Measurements from ENCODE around the gene RHOC. TPM values are rescaled to one million over a fixed set of nuclear protein-coding genes. Genes with fewer than 3 reads are reported as not detected.

Gene RHOC
- total RNA-seq, 1 experiment from 2014 or later: 128 TPM

DNA sequence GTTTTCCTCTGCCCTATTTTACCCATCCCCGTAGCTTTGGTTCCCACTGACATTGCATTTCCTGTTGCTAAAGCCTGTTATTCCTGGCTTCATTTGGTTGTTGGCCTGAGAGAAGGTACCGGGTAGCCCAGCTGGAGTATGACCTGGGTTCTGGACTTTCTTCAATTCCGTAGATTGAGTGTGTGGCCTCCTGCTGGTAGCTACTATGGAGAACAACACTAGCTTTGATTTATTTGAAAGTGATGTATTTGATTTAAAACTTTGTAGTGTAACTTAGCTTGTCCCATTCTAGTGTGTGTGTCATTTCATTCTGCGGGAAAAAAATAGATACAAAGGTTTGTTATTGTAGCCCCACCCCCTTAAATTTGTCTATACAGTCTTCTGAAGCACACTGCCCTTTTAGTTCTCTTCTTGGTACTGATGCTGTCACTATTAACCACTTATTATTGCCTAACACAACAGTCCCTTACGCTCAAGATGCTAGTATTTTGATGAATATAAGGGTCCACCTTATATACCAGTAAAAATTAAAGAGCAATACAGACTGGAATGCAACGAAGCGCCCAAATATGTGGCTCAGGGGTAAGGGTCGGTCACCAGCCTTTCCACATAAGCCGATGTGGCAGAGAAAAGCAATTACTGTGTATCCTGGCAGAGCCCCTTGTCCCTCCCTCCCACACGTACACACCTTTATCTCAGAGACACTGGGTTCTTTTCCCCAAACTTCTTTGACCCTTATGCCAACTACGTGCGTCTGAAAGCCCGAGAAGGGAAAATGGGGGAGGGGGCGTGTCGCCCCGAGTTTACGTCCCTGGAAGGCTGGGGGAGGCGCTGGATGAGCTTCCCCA is 33.1 kb downstream of the RHOC start:
- Histone ChIP-seq H3K9me3 (no peaks in the 10 kb centered on the region), H3K27me3 (replicated peaks; ENCODE audit: control insufficient read depth, insufficient read depth, low read length) (no peaks in the 10 kb centered on the region), H3K4me1 (peaks cover 14% of the 10 kb centered on the region), H3K4me3 (ENCODE audit: low read depth, low read length) (peak overlapping the region; percentile 53), H3K36me3 (ENCODE audit: control insufficient read depth, insufficient read depth, low read length) (no peaks in the 10 kb centered on the region)
- DNase-seq: peak in 1 of 2 experiments; percentile 10
- intact Hi-C loops (cut with micrococcal nuclease; ENCODE audit: unreplicated experiment): loop anchor here (1.0 to 5.0 kb wide), 3 partner anchors 25 to 57 kb away; partner anchors contain the start of genes CAPZA1, RHOC and ST7L
- POLR2A ChIA-PET: interaction anchor here (0.7 to 1.7 kb wide), 5 partner anchors 25 to 172 kb away, joined by 3 to 27 read pairs (median 6); partner anchors contain the start of gene PPM1J
- TF ChIP-seq, protein P1, sequence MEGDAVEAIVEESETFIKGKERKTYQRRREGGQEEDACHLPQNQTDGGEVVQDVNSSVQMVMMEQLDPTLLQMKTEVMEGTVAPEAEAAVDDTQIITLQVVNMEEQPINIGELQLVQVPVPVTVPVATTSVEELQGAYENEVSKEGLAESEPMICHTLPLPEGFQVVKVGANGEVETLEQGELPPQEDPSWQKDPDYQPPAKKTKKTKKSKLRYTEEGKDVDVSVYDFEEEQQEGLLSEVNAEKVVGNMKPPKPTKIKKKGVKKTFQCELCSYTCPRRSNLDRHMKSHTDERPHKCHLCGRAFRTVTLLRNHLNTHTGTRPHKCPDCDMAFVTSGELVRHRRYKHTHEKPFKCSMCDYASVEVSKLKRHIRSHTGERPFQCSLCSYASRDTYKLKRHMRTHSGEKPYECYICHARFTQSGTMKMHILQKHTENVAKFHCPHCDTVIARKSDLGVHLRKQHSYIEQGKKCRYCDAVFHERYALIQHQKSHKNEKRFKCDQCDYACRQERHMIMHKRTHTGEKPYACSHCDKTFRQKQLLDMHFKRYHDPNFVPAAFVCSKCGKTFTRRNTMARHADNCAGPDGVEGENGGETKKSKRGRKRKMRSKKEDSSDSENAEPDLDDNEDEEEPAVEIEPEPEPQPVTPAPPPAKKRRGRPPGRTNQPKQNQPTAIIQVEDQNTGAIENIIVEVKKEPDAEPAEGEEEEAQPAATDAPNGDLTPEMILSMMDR (IDR thresholded peaks at IDR 0.05; ENCODE audit: insufficient read depth in 1 of 2, low read depth in 1 of 2, low read length in 1 of 2, severe bottlenecking in 1 of 2, unreplicated experiment in 1 of 2): peak; percentile 36 to 46
- CTCF ChIA-PET: interaction anchor here (0.6 to 2.0 kb wide), 6 partner anchors 25 to 283 kb away, joined by 3 to 24 read pairs (median 6); no protein-coding TSS in a partner anchor
- H3K27me3 Mint-ChIP-seq (ENCODE audit: insufficient read depth, unreplicated experiment): no peaks in the 10 kb centered on the region
- peak overlapping the region; percentile 88 for H3K4me3 Mint-ChIP-seq (ENCODE audit: unreplicated experiment)
- peaks cover 13% of the 10 kb centered on the region for H3K4me1 Mint-ChIP-seq (ENCODE audit: low read depth, unreplicated experiment)
- no peaks in the 10 kb centered on the region for H3K9me3 Mint-ChIP-seq (ENCODE audit: unreplicated experiment)
- H3K36me3 Mint-ChIP-seq (ENCODE audit: insufficient read depth, unreplicated experiment): peaks cover 50% of the 10 kb centered on the region
- TSS peak; percentile 71 for BruUV-seq (replicated peaks)
- peak overlapping the region; percentile 98 for H3K27ac Mint-ChIP-seq (ENCODE audit: unreplicated experiment)

DNA sequence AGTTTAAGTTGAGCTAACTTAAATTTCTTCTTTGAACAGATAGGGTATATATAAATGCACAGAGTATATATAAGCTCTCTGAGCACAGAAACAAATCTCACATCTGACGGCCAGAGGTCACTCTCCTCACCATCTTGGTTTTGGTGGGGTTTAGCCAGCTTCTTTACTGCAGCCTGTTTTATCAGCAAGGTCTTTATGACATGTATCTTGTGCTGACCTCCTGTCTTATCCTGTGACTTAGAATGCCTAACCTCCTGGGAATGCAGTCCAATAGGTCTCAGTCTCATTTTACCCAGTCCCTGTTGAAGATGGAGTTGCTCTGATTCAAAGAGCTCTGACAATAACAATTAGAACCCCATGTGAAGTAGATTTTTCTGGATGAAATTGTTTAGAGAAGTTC is 34.1 kb downstream of the RHOC start:
- DNase-seq: no peak
- intact Hi-C loops (cut with micrococcal nuclease; ENCODE audit: unreplicated experiment): loop anchor here (5.0 kb wide), 1 partner anchor 56 kb away; the partner anchor contains the start of genes CAPZA1 and ST7L
- Mint-ChIP-seq H3K27ac (ENCODE audit: unreplicated experiment) (no peak overlapping the region), H3K4me1 (ENCODE audit: low read depth, unreplicated experiment) (peaks cover 13% of the 10 kb centered on the region), H3K9me3 (ENCODE audit: unreplicated experiment) (no peaks in the 10 kb centered on the region), H3K27me3 (ENCODE audit: insufficient read depth, unreplicated experiment) (no peaks in the 10 kb centered on the region), H3K36me3 (ENCODE audit: insufficient read depth, unreplicated experiment) (peaks cover 53% of the 10 kb centered on the region), H3K4me3 (ENCODE audit: unreplicated experiment) (no peak overlapping the region)
- H3K27me3 ChIP-seq (replicated peaks; ENCODE audit: control insufficient read depth, insufficient read depth, low read length): no peaks in the 10 kb centered on the region
- H3K36me3 ChIP-seq (ENCODE audit: control insufficient read depth, insufficient read depth, low read length): no peaks in the 10 kb centered on the region
- TF ChIP-seq, protein P1 (IDR thresholded peaks at IDR 0.05; ENCODE audit: insufficient read depth in 1 of 2, low read depth in 1 of 2, low read length in 1 of 2, severe bottlenecking in 1 of 2, unreplicated experiment in 1 of 2): no peak
- CTCF ChIA-PET: interaction anchor here (0.6 to 1.4 kb wide), 3 partner anchors 28 to 282 kb away, joined by 3 read pairs; no protein-coding TSS in a partner anchor
- POLR2A ChIA-PET: interaction anchor here (1.1 to 1.4 kb wide), 2 partner anchors 26 to 171 kb away, joined by 3 to 9 read pairs; no protein-coding TSS in a partner anchor
- BruUV-seq (replicated peaks): no TSS peak
- H3K9me3 ChIP-seq: no peaks in the 10 kb centered on the region
- H3K4me3 ChIP-seq (ENCODE audit: low read depth, low read length): no peak overlapping the region
- H3K4me1 ChIP-seq: peaks cover 14% of the 10 kb centered on the region

DNA sequence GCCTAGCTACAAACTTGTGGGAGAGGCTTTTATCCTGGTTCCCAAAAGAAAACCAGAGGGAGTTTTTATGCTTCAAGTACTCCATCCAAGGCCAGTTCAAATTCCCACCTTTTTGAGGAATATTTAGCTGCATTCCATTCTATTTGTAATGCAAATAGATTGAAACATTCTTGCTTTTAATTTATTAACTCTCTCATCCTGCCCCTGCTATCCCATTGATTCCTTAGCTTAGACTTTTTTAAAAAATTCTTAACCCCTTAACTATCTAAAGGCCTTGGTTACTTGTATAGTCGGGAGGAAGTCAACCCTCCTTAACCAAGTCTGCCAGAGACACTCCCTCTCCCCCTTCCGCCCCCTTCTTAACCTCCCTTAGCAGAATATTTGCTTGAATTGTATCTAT is 34.9 kb downstream of the RHOC start:
- intact Hi-C loops (cut with micrococcal nuclease; ENCODE audit: unreplicated experiment): loop anchor here (5.0 kb wide), 1 partner anchor 55 kb away; the partner anchor contains the start of genes CAPZA1 and ST7L

More for the DNA sequence above, 34.9 kb downstream of the RHOC start:
- Mint-ChIP-seq H3K9me3 (ENCODE audit: unreplicated experiment) (no peaks in the 10 kb centered on the region), H3K27ac (ENCODE audit: unreplicated experiment) (no peak overlapping the region), H3K4me1 (ENCODE audit: low read depth, unreplicated experiment) (peaks cover 13% of the 10 kb centered on the region), H3K4me3 (ENCODE audit: unreplicated experiment) (no peak overlapping the region), H3K36me3 (ENCODE audit: insufficient read depth, unreplicated experiment) (peaks cover 60% of the 10 kb centered on the region), H3K27me3 (ENCODE audit: insufficient read depth, unreplicated experiment) (no peaks in the 10 kb centered on the region)
- no peak for DNase-seq
- POLR2A ChIA-PET: no interaction called here
- Histone ChIP-seq H3K27me3 (replicated peaks; ENCODE audit: control insufficient read depth, insufficient read depth, low read length) (no peaks in the 10 kb centered on the region), H3K4me3 (ENCODE audit: low read depth, low read length) (no peak overlapping the region), H3K36me3 (ENCODE audit: control insufficient read depth, insufficient read depth, low read length) (no peaks in the 10 kb centered on the region), H3K9me3 (no peaks in the 10 kb centered on the region), H3K4me1 (peaks cover 14% of the 10 kb centered on the region)
- TF ChIP-seq, protein P1 (IDR thresholded peaks at IDR 0.05; ENCODE audit: insufficient read depth in 1 of 2, low read depth in 1 of 2, low read length in 1 of 2, severe bottlenecking in 1 of 2, unreplicated experiment in 1 of 2): no peak
- no TSS peak for BruUV-seq (replicated peaks)
- CTCF ChIA-PET: interaction anchor here (0.6 kb wide), 1 partner anchor 127 kb away, joined by 3 read pairs; no protein-coding TSS in a partner anchor
